IgD-negative memory B cell (primary cell): ENCODE measurements around the gene NEUROG1. TPM values are rescaled to one million over a fixed set of nuclear protein-coding genes. Genes with fewer than 3 reads are reported as not detected.

ENCODE experiments used
- H3K27ac Mint-ChIP-seq, 3 donors: one replicate each; pipeline ENCODE4 v1.8.0; 2020 to 2022; ENCODE audit warnings: mild to moderate bottlenecking in 3 of 3, mixed read lengths in 3 of 3, moderate library complexity in 1 of 3
- H3K27me3 Mint-ChIP-seq: one replicate; pipeline ENCODE4 v1.8.0; 2021; ENCODE audit warnings: mixed read lengths
- H3K36me3 Mint-ChIP-seq: one replicate; pipeline ENCODE4 v1.8.0; 2020; ENCODE audit warnings: mild to moderate bottlenecking, mixed read lengths
- H3K4me1 Mint-ChIP-seq, 3 donors: one replicate each; pipeline ENCODE4 v1.8.0; 2020 to 2022; ENCODE audit warnings: mixed read lengths in 3 of 3, mild to moderate bottlenecking in 1 of 3
- H3K4me3 Mint-ChIP-seq, 4 donors: one replicate each; pipeline ENCODE4 v1.8.0; 2020 to 2022; ENCODE audit warnings: mild to moderate bottlenecking in 4 of 4, mixed read lengths in 4 of 4, moderate library complexity in 3 of 4
- H3K9me3 Mint-ChIP-seq, 3 donors: one replicate each; pipeline ENCODE4 v1.8.0; 2020 to 2021; ENCODE audit warnings: mixed read lengths in 3 of 3, mild to moderate bottlenecking in 1 of 3
- polyA plus RNA-seq: library from polyadenylated mRNA; unstranded; fragments of 300-500 nt; fragmentation: Illumina TruSeq; gene quantifications from one replicate; pipeline ENCODE4 v1.2.3, GENCODE V29; 2021

The NEUROG1 gene, protein sequence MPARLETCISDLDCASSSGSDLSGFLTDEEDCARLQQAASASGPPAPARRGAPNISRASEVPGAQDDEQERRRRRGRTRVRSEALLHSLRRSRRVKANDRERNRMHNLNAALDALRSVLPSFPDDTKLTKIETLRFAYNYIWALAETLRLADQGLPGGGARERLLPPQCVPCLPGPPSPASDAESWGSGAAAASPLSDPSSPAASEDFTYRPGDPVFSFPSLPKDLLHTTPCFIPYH
- polyA plus RNA-seq: not detected

DNA sequence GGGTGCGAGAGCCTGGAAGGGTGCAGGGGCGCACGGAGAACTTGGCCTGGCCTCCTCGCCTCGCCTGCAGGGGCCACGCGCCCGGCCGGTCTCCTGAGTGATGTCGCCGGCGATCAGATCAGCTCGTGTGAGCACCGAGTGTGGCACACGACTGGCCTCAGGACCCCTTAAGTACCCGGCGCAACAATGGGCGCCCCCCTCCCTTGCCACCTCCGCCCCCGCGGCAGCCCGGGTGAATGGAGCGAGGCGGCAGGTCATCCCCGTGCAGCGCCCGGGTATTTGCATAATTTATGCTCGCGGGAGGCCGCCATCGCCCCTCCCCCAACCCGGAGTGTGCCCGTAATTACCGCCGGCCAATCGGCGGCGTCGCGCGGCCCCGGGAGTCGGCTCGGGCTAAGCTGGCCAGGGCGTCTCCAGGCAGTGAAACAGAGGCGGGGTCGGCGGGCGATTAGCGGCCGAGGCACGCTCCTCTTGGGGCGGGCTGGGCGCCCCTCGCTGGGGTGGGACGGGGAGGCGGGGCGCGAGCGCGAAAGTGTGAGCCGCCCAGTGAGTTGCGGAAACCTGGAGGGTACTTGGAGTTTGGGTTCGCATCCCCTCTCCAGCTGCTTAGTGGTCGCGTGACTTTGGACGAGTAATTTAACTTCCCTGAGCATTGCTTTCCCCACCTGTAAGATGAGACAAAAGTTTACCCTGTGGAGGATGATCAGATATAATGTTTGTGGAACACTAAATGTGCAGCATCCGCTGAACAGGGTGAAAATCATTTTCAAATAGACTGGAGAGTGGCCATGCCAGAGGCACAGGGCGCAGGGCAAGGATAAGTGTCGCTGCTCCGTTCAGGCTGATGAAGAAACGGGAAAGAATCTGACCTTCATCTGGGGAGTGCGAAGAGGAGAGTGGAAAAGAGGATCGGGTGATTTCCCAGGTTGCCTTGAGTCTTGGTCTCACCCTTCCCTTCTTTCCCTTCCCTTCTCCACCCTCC is at the start of gene NEUROG1:
NEUROG1 (minus strand) TSS at position 145 of the 982 bp plus-strand sequence. CDS start 274 bp downstream, outside the sequence.
- peaks cover 0 to 8% (median 0%) of the 10 kb centered on the region in 3 donors for H3K4me1 Mint-ChIP-seq
- H3K27me3 Mint-ChIP-seq: peaks cover 66% of the 10 kb centered on the region
- H3K36me3 Mint-ChIP-seq: peaks cover 1% of the 10 kb centered on the region
- peak within 1 kb of the TSS in 2 of 4 donors; percentile 28 to 58 for H3K4me3 Mint-ChIP-seq
- peaks cover 0 to 5% (median 0%) of the 10 kb centered on the region in 3 donors for H3K9me3 Mint-ChIP-seq
- no peak within 1 kb of the TSS for H3K27ac Mint-ChIP-seq

DNA sequence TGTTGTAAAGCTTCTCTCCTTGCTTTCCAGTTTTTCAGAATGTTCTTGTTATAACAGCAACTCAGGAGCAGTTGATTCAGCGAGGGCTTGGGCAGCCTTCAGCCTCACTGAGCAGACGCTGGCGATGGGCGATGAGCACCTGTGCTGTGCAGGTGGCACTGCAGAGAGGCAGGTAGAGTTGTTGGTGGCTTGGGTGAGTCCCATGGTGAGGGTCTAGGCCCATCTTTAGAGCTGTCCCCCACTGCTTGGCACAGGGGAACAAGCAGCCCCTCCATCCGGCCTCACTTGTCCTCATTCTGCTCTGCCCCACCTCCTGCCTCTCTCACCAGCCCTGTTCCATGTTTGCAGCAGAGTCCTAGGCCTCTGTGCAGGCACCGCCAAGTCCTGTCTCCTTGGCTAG is 49.2 kb upstream of the NEUROG1 start:
- Mint-ChIP-seq H3K36me3 (peaks cover 2% of the 10 kb centered on the region), H3K4me3 (peak overlapping the region in 1 of 4 donors; percentile 19), H3K4me1 (peaks cover 0 to 1% (median 0%) of the 10 kb centered on the region in 3 donors), H3K9me3 (no peaks in the 10 kb centered on the region), H3K27me3 (peaks cover 22% of the 10 kb centered on the region), H3K27ac (no peak overlapping the region)

DNA sequence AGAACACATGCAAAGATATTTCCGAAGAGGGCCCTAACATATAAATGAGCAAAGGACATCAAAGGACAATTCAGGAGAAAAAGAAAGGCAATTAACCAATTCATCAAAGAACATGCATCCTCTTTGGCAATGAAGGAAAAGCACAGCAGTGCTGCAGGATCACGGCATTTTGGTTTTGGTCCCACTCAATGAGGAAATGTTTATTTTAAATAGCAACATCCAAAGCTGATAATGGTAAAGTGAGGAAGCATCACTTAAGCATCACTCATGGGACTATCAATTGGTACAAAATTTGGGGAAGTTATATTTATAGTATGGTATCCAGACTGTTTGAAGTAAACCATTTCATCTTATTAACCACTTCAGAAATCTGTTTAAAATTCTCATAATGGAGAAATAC is 48.5 kb upstream of the NEUROG1 start:
- no peaks in the 10 kb centered on the region for H3K4me1 Mint-ChIP-seq
- no peak overlapping the region for H3K27ac Mint-ChIP-seq
- peaks cover 28% of the 10 kb centered on the region for H3K27me3 Mint-ChIP-seq
- peaks cover 2% of the 10 kb centered on the region for H3K36me3 Mint-ChIP-seq
- H3K9me3 Mint-ChIP-seq: no peaks in the 10 kb centered on the region
- no peak overlapping the region for H3K4me3 Mint-ChIP-seq

DNA sequence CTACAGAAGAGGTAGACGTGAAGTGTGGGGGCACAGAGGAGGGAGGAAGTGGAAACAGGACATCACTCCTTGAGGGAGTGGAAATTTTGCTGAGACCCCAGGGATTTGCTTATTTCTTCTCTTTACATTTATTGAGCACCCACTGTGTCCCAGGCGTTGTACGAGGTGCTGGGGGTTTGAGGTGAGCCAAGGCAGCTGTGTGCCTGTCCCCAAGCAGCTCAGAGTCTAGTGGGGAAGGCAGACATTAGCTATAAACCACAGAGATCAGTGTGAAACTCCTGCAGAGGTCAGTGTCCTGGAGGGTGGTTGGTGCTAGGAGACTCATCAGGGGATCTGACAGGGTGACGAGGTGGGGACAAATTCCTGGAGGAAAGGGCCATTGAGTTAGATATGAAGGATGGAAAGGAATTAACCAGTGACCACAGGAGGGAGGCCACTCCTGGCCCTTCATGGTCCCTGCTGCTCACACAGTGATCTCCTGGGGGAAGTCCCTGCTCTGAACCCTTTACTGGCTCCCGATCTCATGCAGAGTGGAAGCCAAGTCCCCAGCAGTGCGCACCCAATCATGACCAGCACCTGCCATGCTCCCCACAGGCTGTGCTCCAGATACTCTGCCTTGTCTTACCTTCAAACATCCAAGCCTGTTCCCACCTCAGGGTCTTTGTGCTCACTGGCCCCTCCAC is 46.5 kb upstream of the NEUROG1 start:
- Mint-ChIP-seq H3K4me3 (no peak overlapping the region), H3K36me3 (peaks cover 2% of the 10 kb centered on the region), H3K27me3 (peaks cover 42% of the 10 kb centered on the region), H3K9me3 (no peaks in the 10 kb centered on the region), H3K27ac (no peak overlapping the region), H3K4me1 (no peaks in the 10 kb centered on the region)

DNA sequence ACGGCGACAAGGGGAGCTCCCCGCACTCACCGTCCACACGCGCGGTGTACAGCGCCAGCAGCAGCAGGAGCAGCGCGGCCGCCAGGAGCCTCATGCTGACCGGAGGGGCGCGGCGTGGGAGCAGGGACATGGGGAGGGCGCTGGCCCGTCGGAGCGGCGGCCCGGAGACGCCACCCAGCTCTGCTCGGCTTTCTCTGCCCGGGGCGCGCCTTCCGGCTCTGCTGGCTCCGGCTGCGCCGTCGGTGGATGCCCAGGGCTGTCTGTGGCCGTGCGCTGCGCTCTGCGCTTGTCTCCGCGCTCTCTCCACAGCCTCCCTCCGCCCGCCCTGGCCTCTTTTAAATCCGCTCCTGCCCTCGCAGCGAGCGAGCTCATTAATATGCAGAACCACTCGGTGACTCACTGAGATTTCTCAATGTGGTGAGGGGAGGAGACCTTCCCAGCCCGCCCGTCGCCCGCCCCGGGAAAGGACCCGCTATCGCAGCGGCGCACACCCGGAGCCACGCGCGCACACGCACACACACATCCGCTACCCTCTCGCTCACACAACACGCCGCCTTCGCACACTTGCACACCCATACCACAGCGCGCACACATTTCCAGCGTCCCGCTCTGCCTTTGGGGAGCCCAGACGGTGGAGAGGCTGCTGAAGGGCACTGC is 43.0 kb upstream of the NEUROG1 start, which contains the start of gene CXCL14:
CXCL14 (minus strand) TSS at position 307 of the 657 bp plus-strand sequence; CDS start at position 94, 213 bp downstream.
- Mint-ChIP-seq H3K36me3 (no peaks in the 10 kb centered on the region), H3K4me1 (no peaks in the 10 kb centered on the region), H3K27me3 (peaks cover 46% of the 10 kb centered on the region), H3K27ac (no peak within 1 kb of the TSS), H3K9me3 (no peaks in the 10 kb centered on the region), H3K4me3 (no peak within 1 kb of the TSS)

DNA sequence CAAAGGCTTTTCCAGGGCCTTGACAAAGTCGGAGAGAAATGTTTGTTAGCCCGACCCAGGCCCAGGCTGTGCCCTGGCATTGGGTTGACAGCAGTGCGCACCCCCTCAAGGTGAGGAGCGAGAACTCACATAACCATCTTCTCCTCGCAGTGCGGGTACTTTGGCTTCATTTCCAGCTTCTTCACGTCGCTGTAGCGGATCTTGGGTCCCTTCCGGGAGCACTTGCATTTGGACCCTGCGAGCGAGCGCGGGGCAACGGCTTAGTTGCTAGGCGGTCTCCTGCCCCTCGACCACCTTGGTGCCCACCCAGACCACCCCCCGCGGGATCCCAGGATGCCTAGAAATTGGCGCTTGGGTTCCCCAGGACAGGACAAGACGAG is 42.5 kb upstream of the NEUROG1 start:
- H3K27ac Mint-ChIP-seq: no peak overlapping the region
- H3K4me1 Mint-ChIP-seq: no peaks in the 10 kb centered on the region
- no peaks in the 10 kb centered on the region for H3K36me3 Mint-ChIP-seq
- no peaks in the 10 kb centered on the region for H3K9me3 Mint-ChIP-seq
- no peak overlapping the region for H3K4me3 Mint-ChIP-seq
- H3K27me3 Mint-ChIP-seq: peaks cover 42% of the 10 kb centered on the region

DNA sequence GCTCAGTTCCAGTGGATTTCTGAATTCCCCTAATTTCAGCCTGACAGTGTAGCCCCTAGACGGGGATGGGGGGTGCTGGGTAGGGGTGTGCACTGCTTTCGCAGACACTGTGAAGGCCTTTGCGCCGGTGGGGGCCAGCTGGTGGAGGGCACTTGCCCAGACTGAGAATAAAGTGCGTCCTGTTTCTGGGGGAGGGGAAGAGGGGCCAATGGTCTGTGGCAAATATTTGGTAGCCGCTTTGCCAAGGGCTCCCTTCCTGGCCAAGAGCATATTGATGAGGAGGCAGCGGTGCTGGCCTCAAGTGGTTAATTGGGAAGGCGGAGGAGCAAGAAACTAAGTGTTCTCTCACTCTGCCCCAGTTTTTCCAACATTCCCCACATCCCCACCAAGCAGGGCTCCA is 41.7 kb upstream of the NEUROG1 start:
- Mint-ChIP-seq H3K27ac (no peak overlapping the region), H3K4me3 (no peak overlapping the region), H3K4me1 (peaks cover 0 to 1% (median 0%) of the 10 kb centered on the region in 3 donors), H3K9me3 (no peaks in the 10 kb centered on the region), H3K36me3 (no peaks in the 10 kb centered on the region), H3K27me3 (peaks cover 43% of the 10 kb centered on the region)

DNA sequence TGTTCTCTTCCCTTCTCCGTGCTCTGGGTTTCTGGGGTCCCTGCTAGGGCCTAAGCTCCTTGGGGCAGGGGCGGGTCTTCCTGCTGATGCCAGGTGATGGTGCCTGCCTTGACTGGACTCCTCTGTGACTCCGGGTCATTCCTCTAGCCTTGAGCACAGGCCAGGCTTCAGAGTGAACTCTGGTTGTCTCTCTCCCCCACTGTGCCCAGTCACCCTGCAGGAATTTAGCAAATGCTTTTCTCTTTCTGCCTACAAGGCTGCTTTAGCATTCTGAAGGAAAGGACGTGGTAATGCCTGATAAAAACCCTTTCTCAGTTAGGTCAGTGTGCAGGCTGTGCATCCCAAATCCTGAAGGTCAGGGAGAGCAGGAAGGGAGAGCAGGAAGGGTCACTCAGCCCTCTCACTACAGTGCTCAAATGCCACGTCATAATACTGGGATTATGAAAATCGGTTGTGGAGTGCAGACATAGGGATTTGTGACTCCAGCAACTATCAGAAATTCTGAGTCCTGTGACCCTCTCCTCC is 40.4 kb upstream of the NEUROG1 start:
- Mint-ChIP-seq H3K4me1 (peaks cover 0 to 2% (median 0%) of the 10 kb centered on the region in 3 donors), H3K9me3 (no peaks in the 10 kb centered on the region), H3K4me3 (peak overlapping the region in 1 of 4 donors; percentile 39), H3K27ac (no peak overlapping the region), H3K27me3 (peaks cover 37% of the 10 kb centered on the region), H3K36me3 (no peaks in the 10 kb centered on the region)

DNA sequence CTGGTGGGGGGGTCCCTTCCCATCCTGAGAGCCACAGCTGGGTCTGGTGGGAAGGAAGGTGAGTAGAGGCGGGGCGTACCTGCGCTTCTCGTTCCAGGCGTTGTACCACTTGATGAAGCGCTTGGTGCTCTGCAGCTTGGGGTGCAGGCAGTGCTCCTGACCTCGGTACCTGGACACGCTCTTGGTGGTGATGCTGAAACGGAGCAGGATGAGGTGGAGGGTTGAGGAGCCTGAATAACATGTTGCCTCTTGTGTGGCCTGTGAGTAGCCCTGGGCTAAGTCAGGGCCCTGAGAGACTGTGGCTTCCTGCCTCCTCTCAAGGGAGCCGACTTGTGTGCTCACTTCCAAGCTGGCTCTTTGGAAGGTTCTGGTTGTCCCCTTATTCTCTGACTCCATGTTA is 38.7 kb upstream of the NEUROG1 start:
- Mint-ChIP-seq H3K9me3 (no peaks in the 10 kb centered on the region), H3K4me3 (no peak overlapping the region), H3K27me3 (peaks cover 28% of the 10 kb centered on the region), H3K36me3 (no peaks in the 10 kb centered on the region), H3K27ac (no peak overlapping the region), H3K4me1 (peaks cover 0 to 2% (median 0%) of the 10 kb centered on the region in 3 donors)

DNA sequence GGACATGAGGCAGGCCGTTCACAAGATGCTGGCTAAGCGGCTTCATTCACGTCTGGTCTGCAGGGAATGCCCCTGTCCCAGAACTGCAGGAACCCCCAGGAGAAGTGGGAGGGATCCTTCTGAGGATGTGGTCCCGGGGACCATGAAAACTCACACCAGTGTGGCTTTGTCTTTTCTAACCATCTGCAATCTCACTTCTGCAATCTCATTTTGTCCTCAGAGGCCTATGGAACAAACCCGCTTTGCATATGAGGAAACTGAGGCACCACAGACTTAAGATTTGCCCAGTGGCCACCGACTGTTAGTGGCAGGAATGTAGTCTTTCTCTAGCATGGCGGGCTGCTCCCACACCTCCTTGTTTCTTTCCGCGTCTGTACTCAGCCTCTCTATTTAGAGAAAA is 36.1 kb upstream of the NEUROG1 start:
- H3K27me3 Mint-ChIP-seq: peaks cover 9% of the 10 kb centered on the region
- H3K4me3 Mint-ChIP-seq: no peak overlapping the region
- peaks cover 0 to 2% (median 0%) of the 10 kb centered on the region in 3 donors for H3K4me1 Mint-ChIP-seq
- H3K27ac Mint-ChIP-seq: no peak overlapping the region
- no peaks in the 10 kb centered on the region for H3K36me3 Mint-ChIP-seq
- H3K9me3 Mint-ChIP-seq: no peaks in the 10 kb centered on the region

DNA sequence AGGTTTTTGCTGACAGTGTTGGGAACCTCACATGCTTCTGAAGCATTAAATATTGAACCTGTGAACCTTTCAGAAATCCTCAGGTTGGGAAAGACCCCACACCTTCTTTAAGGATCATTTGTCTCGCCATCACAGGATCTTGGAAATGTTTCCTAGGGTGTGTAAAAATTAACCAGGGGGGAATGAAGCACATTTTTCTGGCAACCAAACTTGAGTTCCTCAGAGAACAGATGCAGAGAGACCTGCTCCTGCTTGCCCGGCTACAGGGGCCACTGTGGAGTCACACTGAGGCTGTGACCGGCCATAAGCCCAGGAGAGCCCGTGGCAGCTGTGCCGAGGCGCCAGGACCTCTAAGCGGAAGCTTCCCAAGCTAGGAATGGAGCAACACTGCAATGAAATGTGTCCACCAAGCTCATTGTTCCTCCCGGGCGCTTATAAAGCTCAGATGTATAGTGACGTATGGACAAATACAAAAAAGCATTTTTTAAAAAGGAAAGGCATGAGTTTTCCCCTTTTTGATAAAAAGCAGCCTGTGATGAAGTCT is 35.4 kb upstream of the NEUROG1 start:
- Mint-ChIP-seq H3K4me3 (no peak overlapping the region), H3K4me1 (peaks cover 0 to 2% (median 0%) of the 10 kb centered on the region in 3 donors), H3K27me3 (peaks cover 7% of the 10 kb centered on the region)

DNA sequence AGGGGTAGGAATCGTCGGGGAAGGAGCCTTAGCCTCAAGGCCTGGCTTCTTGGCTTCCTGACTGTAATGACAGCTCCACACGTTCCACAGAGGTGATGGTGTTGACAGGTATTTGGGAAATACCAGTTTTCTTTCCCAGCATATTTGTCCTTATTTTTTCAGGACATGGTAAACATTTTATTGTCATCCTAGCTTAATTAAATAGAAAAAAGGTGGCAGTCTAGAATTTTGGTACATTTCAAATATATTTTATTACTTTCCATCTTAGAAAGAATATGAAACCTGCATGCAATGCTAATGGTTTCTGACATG is 34.6 kb upstream of the NEUROG1 start:
- Mint-ChIP-seq H3K4me3 (no peak overlapping the region), H3K27me3 (peaks cover 10% of the 10 kb centered on the region)

More for the DNA sequence above, 35.4 kb upstream of the NEUROG1 start:
- Mint-ChIP-seq H3K27ac (no peak overlapping the region), H3K36me3 (no peaks in the 10 kb centered on the region), H3K9me3 (no peaks in the 10 kb centered on the region)

DNA sequence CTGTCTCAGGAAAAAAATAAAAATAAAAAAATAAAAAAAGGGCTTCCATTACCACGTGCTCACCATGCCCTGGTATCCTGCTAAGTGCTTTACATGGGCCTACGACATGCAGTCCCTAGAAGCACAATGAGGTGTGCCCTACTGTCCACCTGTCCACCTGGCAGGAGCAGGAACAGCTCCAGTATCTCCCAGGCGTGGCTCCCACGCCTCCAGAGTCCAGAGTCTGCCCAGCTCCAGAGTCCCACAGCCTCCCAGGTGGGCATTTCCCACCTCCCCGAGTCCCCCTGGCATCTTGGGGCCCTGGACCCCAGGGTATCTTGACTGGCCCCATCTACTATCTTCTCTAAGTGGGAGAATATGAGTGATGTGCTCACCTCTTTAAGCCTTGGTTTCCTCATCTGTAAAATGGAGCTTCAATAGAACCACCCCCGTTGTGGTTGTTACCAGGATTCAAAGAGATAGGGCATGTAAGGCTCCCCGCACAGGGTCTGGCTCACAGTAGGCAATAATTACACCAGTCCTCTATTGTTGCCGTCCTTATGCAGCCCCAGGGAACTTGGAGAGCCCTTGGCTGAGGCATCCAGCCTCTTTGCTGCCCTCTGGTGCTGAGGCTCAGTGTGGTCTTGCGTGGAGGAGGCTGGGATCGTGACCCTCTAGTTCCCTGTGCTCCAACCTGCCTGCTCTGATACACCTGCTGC is 34.1 kb upstream of the NEUROG1 start:
- Mint-ChIP-seq H3K4me1 (peaks cover 0 to 2% (median 0%) of the 10 kb centered on the region in 3 donors), H3K27ac (no peak overlapping the region), H3K4me3 (no peak overlapping the region), H3K9me3 (no peaks in the 10 kb centered on the region), H3K27me3 (peaks cover 10% of the 10 kb centered on the region), H3K36me3 (no peaks in the 10 kb centered on the region)

More for the DNA sequence above, 34.6 kb upstream of the NEUROG1 start:
- Mint-ChIP-seq H3K27ac (no peak overlapping the region), H3K36me3 (no peaks in the 10 kb centered on the region), H3K9me3 (no peaks in the 10 kb centered on the region), H3K4me1 (peaks cover 0 to 2% (median 0%) of the 10 kb centered on the region in 3 donors)
